AG09309 (cell line): Measurements from ENCODE around the gene IGF2BP3.
A peak's percentile ranks its signal among the peaks of the same experiment; 100 is the strongest.
"Not testable (repeated sequence)": the region's sequence is repeated elsewhere in the genome, so short reads cannot be mapped to it uniquely, and the experiment has no call there.

Experiments used
- DNase-seq: peaks from one replicate; pipeline ENCODE4 v3.0.0-alpha.2; 2010; ENCODE audit warnings: low read depth
- H3K4me3 ChIP-seq: 2 replicates; pipeline ENCODE4 v1.5.1; 2011; ENCODE audit warnings: mild to moderate bottlenecking, low read depth, low read length, moderate library complexity; ENCODE audit not compliant: control insufficient read depth
- TF ChIP-seq, protein P1 (sequence below): IDR thresholded peaks from 2 replicates; pipeline ENCODE4 v1.5.1; 2011; ENCODE audit warnings: mild to moderate bottlenecking, low read depth, low read length, inconsistent platforms; ENCODE audit not compliant: insufficient read depth, control insufficient read depth; ENCODE audit errors: missing control alignments

Gene IGF2BP3

DNA sequence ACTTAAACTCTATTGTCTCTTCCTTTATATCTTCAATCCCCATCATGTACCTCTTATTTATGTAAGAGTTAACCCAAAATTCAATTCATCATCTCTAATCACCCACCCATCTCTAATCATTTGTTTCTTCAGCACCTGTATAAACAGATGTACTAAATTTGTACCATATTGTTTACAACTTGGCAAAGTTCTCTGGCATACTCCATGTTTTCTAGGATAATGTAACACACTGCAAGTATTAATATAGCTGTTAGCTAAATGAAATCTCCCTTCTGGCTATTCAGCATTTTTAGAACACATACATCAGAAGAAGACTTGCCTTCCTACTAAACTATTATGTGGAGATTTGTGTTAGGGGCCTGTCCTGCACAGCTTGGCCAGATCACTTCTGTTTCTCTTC lies 138.1 kb downstream of the IGF2BP3 start:
- TF ChIP-seq, protein P1, sequence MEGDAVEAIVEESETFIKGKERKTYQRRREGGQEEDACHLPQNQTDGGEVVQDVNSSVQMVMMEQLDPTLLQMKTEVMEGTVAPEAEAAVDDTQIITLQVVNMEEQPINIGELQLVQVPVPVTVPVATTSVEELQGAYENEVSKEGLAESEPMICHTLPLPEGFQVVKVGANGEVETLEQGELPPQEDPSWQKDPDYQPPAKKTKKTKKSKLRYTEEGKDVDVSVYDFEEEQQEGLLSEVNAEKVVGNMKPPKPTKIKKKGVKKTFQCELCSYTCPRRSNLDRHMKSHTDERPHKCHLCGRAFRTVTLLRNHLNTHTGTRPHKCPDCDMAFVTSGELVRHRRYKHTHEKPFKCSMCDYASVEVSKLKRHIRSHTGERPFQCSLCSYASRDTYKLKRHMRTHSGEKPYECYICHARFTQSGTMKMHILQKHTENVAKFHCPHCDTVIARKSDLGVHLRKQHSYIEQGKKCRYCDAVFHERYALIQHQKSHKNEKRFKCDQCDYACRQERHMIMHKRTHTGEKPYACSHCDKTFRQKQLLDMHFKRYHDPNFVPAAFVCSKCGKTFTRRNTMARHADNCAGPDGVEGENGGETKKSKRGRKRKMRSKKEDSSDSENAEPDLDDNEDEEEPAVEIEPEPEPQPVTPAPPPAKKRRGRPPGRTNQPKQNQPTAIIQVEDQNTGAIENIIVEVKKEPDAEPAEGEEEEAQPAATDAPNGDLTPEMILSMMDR: no peak
- no peak for DNase-seq
- H3K4me3 ChIP-seq: no peak overlapping the region

DNA sequence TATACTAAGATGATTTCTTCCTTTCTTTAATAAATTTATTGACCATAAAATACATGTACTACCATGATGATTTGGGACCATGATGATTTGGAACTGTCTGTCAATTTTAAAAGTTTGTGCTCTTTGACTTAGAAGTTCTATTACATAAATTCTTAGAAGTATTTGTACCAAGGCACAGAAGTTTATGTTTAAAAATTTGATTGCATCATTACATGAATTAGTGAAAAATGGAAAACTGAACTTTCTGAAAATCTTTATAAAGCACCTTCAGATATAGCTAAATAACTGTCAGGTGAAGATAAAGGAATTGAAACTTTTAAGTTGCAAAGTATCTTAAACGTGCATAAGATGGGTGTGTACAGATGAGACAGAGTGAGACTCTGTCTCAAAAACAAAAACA lies 139.2 kb downstream of the IGF2BP3 start:
- no peak for DNase-seq

DNA sequence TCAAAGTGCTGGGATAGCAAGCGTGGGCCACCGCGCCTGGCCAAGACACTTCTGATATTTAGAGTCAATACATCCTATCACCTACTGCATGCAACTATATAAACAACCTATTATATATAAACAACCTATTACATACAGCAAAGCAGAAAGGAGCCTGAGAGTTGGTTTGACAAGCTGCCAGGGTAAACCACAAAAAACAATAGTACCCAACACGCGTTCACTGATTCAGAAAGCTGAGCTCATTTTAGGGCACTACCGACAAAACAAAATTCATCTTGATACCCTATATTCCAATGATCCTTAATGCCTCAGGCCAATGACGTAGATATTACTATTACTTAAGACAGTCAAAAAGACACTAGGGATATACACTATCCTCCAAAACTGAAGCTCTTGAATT lies 154.9 kb downstream of the IGF2BP3 start:
- no peak overlapping the region for H3K4me3 ChIP-seq
- TF ChIP-seq, protein P1: no peak
- DNase-seq: no peak

More for the DNA sequence above, 139.2 kb downstream of the IGF2BP3 start:
- H3K4me3 ChIP-seq: no peak overlapping the region
- TF ChIP-seq, protein P1: no peak

- H3K4me3 ChIP-seq, DNase-seq: not testable (repeated sequence)
Measured at GRCh38 chr7:23312141-23312540, 158.2 kb downstream of the IGF2BP3 start.

- TF ChIP-seq, protein P1: no peak
- DNase-seq: no peak
- no peak overlapping the region for H3K4me3 ChIP-seq
Measured at GRCh38 chr7:23308754-23309153, 161.5 kb downstream of the IGF2BP3 start.

- H3K4me3 ChIP-seq: no peak overlapping the region
- TF ChIP-seq, protein P1: no peak
- no peak for DNase-seq
Measured at GRCh38 chr7:23306936-23307521, 163.3 kb downstream of the IGF2BP3 start.

GRCh38 chr7:23299770-23300300 lies 170.5 kb downstream of the IGF2BP3 start:
- no peak for DNase-seq
- H3K4me3 ChIP-seq: peak overlapping the region; percentile 85
- TF ChIP-seq, protein P1: no peak
